Activated naive CD4-positive, alpha-beta T cell treated with anti-CD3 and anti-CD28 coated beads, Interleukin-2, amount 50 U/mL, for 72 hours (primary cell): ENCODE measurements around the gene LIPT1. TPM values are rescaled to one million over a fixed set of nuclear protein-coding genes. Genes with fewer than 3 reads are reported as not detected.
"Not testable (repeated sequence)": the region's sequence is repeated elsewhere in the genome, so short reads cannot be mapped to it uniquely, and the experiment has no call there.

ENCODE experiments used
- ATAC-seq, 2 donors: fragments of 150-1000 bp; cut with Tn5 transposase; 2 replicates each; pipeline ENCODE4 v1.10.0; 2021; ENCODE audit warnings: mild to moderate bottlenecking in 2 of 2, moderate library complexity in 2 of 2
- DNase-seq, 2 donors: peaks; one replicate each; pipeline ENCODE4 v3.0.0; 2021 to 2022; ENCODE audit warnings: low spot score in 2 of 2
- H3K27ac Mint-ChIP-seq, 2 donors: one replicate each; pipeline ENCODE4 v1.8.0; 2022; ENCODE audit warnings: mild to moderate bottlenecking in 2 of 2, mixed read lengths in 2 of 2
- H3K36me3 Mint-ChIP-seq, 2 donors: one replicate each; pipeline ENCODE4 v1.8.0; 2022; ENCODE audit warnings: mixed read lengths in 2 of 2
- H3K9me3 Mint-ChIP-seq, 2 donors: one replicate each; pipeline ENCODE4 v1.8.0; 2022; ENCODE audit warnings: mixed read lengths in 2 of 2
- total RNA-seq, 2 donors: library from RNA; stranded (reverse); gene quantifications; one replicate each; pipeline ENCODE4 v1.2.3, GENCODE V29; 2022

The LIPT1 gene
- total RNA-seq, 2 donors from 2014 or later, result 3.5 to 6.9 TPM

- Mint-ChIP-seq H3K9me3 (no peaks in the 10 kb centered on the region), H3K27ac (peak overlapping the region in 1 of 2 donors; percentile 68), H3K36me3 (peaks cover 13 to 19% of the 10 kb centered on the region in 2 donors)
- ATAC-seq, result no peak
- DNase-seq, result no peak
Measured at GRCh38 chr2:99158599-99158998, 3.8 kb downstream of the LIPT1 start.

GRCh38 chr2:99159594-99159993, 4.8 kb downstream of the LIPT1 start:
- Mint-ChIP-seq H3K27ac (peak overlapping the region; percentile 1 to 68), H3K9me3 (no peaks in the 10 kb centered on the region), H3K36me3 (peaks cover 10 to 15% of the 10 kb centered on the region in 2 donors)
- DNase-seq (no peak), ATAC-seq (no peak)

- Mint-ChIP-seq H3K27ac (peak overlapping the region in 1 of 2 donors; percentile 32), H3K9me3 (no peaks in the 10 kb centered on the region), H3K36me3 (peaks cover 6 to 19% of the 10 kb centered on the region in 2 donors)
- no peak for ATAC-seq
- DNase-seq, result no peak
Measured at GRCh38 chr2:99166218-99166617, 11.5 kb downstream of the LIPT1 start.

- H3K27ac Mint-ChIP-seq, result no peak overlapping the region
- no peak for ATAC-seq
- no peaks in the 10 kb centered on the region for H3K9me3 Mint-ChIP-seq
- H3K36me3 Mint-ChIP-seq, result peaks cover 6 to 19% of the 10 kb centered on the region in 2 donors
- no peak for DNase-seq
Measured at GRCh38 chr2:99169534-99169933, 14.8 kb downstream of the LIPT1 start.

- H3K36me3 Mint-ChIP-seq, result peaks cover 0 to 12% of the 10 kb centered on the region in 2 donors
- peak overlapping the region; percentile 72 for H3K27ac Mint-ChIP-seq
- no peaks in the 10 kb centered on the region for H3K9me3 Mint-ChIP-seq
- peak in 1 of 2 donors; percentile 63 for ATAC-seq
- DNase-seq, result no peak
Measured at GRCh38 chr2:99171377-99172140, 16.8 kb downstream of the LIPT1 start.

- Mint-ChIP-seq H3K9me3 (no peaks in the 10 kb centered on the region), H3K36me3 (peaks cover 8 to 20% of the 10 kb centered on the region in 2 donors), H3K27ac (peak within 1 kb of the TSS; percentile 95 to 100)
- ATAC-seq, result peak; percentile 91 to 92
- DNase-seq, result peak; percentile 84 to 93
Measured at GRCh38 chr2:99180755-99181623, 26.2 kb downstream of the LIPT1 start, which contains the start of the genes MITD1 and MRPL30. TSS of gene MITD1 (minus strand) at chr2:99181058. CDS start at chr2:99180981, 77 bp downstream. TSS of gene MRPL30 (plus strand) at chr2:99181184. CDS start at chr2:99186204, 5,020 bp downstream.

GRCh38 chr2:99181624-99182000, 26.8 kb downstream of the LIPT1 start:
- no peak for DNase-seq
- Mint-ChIP-seq H3K27ac (peak overlapping the region; percentile 95 to 100), H3K9me3 (no peaks in the 10 kb centered on the region), H3K36me3 (peaks cover 8 to 20% of the 10 kb centered on the region in 2 donors)
- ATAC-seq, result no peak

- H3K27ac Mint-ChIP-seq, result peak overlapping the region in 1 of 2 donors; percentile 33
- ATAC-seq (no peak), DNase-seq (no peak)
- no peaks in the 10 kb centered on the region for H3K9me3 Mint-ChIP-seq
- H3K36me3 Mint-ChIP-seq, result peaks cover 8 to 20% of the 10 kb centered on the region in 2 donors
Measured at GRCh38 chr2:99183025-99183424, 28.3 kb downstream of the LIPT1 start.

- peaks cover 8 to 15% of the 10 kb centered on the region in 2 donors for H3K36me3 Mint-ChIP-seq
- H3K9me3 Mint-ChIP-seq, result no peaks in the 10 kb centered on the region
- DNase-seq, result no peak
- no peak for ATAC-seq
- H3K27ac Mint-ChIP-seq, result no peak overlapping the region
Measured at GRCh38 chr2:99184811-99185210, 30.0 kb downstream of the LIPT1 start.

GRCh38 chr2:99187011-99187410, 32.2 kb downstream of the LIPT1 start:
- ATAC-seq (no peak), DNase-seq (no peak)
- Mint-ChIP-seq H3K9me3 (no peaks in the 10 kb centered on the region), H3K36me3 (peaks cover 10% of the 10 kb centered on the region in 2 donors), H3K27ac (no peak overlapping the region)

GRCh38 chr2:99188357-99188756, 33.6 kb downstream of the LIPT1 start:
- Mint-ChIP-seq H3K27ac (peak overlapping the region in 1 of 2 donors; percentile 39), H3K9me3 (no peaks in the 10 kb centered on the region), H3K36me3 (peaks cover 16 to 19% of the 10 kb centered on the region in 2 donors)
- peak; percentile 36 to 63 for ATAC-seq
- no peak for DNase-seq

GRCh38 chr2:99190548-99190947, 35.8 kb downstream of the LIPT1 start:
- Mint-ChIP-seq H3K9me3 (no peaks in the 10 kb centered on the region), H3K36me3 (peaks cover 16 to 24% of the 10 kb centered on the region in 2 donors), H3K27ac (no peak overlapping the region)
- no peak for ATAC-seq
- no peak for DNase-seq

- H3K9me3 Mint-ChIP-seq, ATAC-seq, H3K27ac Mint-ChIP-seq, DNase-seq: not testable (repeated sequence)
- peaks cover 16 to 24% of the 10 kb centered on the region in 2 donors for H3K36me3 Mint-ChIP-seq
Measured at GRCh38 chr2:99192364-99192763, 37.6 kb downstream of the LIPT1 start.

- no peak for ATAC-seq
- peaks cover 0 to 5% of the 10 kb centered on the region in 2 donors for H3K36me3 Mint-ChIP-seq
- peak overlapping the region in 1 of 2 donors; percentile 55 for H3K27ac Mint-ChIP-seq
Measured at GRCh38 chr2:99198103-99198841, 43.5 kb downstream of the LIPT1 start.

GRCh38 chr2:99200076-99200800, 45.5 kb downstream of the LIPT1 start:
- no peak for ATAC-seq
- Mint-ChIP-seq H3K9me3 (no peaks in the 10 kb centered on the region), H3K36me3 (peaks cover 0 to under 1% of the 10 kb centered on the region in 2 donors), H3K27ac (peak overlapping the region in 1 of 2 donors; percentile 4)
- no peak for DNase-seq

More at GRCh38 chr2:99198103-99198841, 43.5 kb downstream of the LIPT1 start:
- DNase-seq, result no peak
- no peaks in the 10 kb centered on the region for H3K9me3 Mint-ChIP-seq
